Ovary (tissue), 3 donors: ENCODE measurements around the gene ALDOC.

ENCODE experiments used
- EP300 ChIP-seq: sonication (generic); formaldehyde crosslinking; IDR thresholded peaks from one replicate; pipeline ENCODE4 v1.6.1; 2017; ENCODE audit warnings: antibody characterized with exemption
- POLR2A ChIP-seq: fragments of 450-650 bp; IDR thresholded peaks from one replicate; pipeline ENCODE4 v1.6.1; 2017; ENCODE audit warnings: antibody characterized with exemption, mild to moderate bottlenecking, moderate library complexity
- TF ChIP-seq, protein P1 (sequence below), 3 donors: fragments of 450-650 bp in 2 of 3; fragments of 200-600 bp in 1 of 3; IDR thresholded peaks; one replicate each; pipeline versions ENCODE4 v1.5.1 to v1.8.0; 2016 to 2022; ENCODE audit warnings: antibody characterized with exemption in 3 of 3, mild to moderate bottlenecking in 1 of 3
- donor health status: DM: no; HTN: no; CAD: no.

DNA sequence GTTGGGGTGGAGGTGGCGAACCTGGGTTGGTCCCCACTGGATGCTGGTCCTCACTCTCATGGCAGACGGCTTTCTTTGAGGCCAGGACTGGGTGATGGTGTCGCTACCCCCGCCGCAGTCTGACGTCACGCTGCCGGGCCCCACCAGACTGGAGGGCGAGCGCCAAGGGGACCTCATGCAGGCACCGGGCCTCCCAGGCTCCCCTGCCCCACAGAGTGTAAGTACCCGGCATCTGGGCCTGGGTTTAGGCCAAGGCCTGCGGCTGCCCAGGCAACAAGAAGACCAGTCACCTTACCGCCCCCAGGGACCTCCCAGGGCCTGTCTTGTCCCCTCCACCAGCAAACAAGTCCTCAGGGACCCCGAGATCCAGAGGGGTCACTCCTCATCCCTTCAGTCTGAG is 52.8 kb downstream of the ALDOC start:
- TF ChIP-seq, protein P1, sequence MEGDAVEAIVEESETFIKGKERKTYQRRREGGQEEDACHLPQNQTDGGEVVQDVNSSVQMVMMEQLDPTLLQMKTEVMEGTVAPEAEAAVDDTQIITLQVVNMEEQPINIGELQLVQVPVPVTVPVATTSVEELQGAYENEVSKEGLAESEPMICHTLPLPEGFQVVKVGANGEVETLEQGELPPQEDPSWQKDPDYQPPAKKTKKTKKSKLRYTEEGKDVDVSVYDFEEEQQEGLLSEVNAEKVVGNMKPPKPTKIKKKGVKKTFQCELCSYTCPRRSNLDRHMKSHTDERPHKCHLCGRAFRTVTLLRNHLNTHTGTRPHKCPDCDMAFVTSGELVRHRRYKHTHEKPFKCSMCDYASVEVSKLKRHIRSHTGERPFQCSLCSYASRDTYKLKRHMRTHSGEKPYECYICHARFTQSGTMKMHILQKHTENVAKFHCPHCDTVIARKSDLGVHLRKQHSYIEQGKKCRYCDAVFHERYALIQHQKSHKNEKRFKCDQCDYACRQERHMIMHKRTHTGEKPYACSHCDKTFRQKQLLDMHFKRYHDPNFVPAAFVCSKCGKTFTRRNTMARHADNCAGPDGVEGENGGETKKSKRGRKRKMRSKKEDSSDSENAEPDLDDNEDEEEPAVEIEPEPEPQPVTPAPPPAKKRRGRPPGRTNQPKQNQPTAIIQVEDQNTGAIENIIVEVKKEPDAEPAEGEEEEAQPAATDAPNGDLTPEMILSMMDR (IDR thresholded peaks at IDR 0.05), result no peak
- TF ChIP-seq EP300 (no peak), POLR2A (no peak)
